ENCODE data around the gene ZBED4.
"Not testable (repeated sequence)": the region's sequence is repeated elsewhere in the genome, so short reads cannot be mapped to it uniquely, and the experiment has no call there.

Gene ZBED4

DNA sequence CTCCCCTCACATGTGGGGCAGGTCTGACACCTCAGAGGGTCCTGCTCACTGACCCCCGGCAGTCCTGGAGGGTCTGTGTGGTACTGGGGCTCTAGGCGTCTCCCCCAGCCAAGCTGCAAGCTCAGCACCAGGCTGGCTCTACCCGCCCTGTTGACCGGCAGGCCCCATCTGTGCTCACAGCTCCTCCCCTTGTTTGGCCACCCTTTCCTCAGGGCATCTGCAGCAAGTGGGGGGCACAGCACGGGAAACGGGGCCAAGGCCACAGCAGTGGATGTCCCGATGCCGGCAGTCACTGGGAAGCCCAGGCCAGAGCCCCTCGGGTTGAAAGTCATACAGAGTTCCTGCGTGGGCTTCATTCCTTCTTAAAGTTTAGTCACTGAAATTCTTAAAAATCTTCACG is 31.9 kb upstream of the ZBED4 start:
- H3K4me3 Mint-ChIP-seq, ATAC-seq, DNase-seq, H3K9me3 Mint-ChIP-seq, H3K27ac Mint-ChIP-seq, H3K27me3 Mint-ChIP-seq: not testable (repeated sequence)
- H3K36me3 Mint-ChIP-seq (ENCODE audit: low read depth): peaks cover 57% of the 10 kb centered on the region
- peaks cover 54% of the 10 kb centered on the region for H3K4me1 Mint-ChIP-seq

DNA sequence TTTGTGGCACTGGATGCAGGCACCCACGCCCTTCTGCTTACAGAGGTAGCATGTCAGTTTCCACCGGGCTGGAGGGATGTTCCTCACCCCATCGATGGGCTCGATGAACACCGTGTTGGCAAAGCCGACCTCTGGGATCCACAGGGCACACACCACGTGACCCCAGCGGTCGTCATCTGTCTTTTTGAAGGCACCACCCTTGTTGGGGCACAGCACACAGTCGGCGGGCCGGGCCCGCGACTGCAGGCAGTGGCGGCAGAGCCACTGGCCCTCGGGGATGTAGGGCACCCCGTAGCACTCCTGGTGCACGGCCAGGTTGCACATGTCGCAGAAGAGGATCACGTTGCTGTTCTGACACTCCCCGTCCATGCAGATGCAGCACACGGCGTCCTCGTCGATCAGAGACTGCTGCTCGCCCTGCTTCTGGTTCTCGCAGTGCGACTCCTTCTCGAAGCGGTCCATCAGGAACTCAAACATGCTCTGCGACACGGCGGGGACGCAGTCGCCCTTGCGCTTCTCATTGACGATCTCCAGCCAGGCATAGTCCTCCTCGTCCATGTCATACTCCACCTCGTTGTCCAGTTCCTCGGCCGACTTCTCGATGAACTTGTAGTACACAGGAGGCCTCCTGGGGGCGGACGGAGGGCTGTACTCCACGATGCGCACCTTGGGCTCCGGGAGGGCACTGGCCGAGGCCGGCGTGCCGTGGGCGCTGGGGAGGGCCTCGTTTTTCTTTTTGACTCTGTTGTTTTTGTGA is 30.2 kb upstream of the ZBED4 start:
- Mint-ChIP-seq H3K9me3 (no peaks in the 10 kb centered on the region), H3K27ac (no peak overlapping the region), H3K4me3 (no peak overlapping the region), H3K27me3 (no peaks in the 10 kb centered on the region), H3K4me1 (peaks cover 40% of the 10 kb centered on the region), H3K36me3 (ENCODE audit: low read depth) (peaks cover 42% of the 10 kb centered on the region)
- no peak for ATAC-seq
- DNase-seq: no peak

DNA sequence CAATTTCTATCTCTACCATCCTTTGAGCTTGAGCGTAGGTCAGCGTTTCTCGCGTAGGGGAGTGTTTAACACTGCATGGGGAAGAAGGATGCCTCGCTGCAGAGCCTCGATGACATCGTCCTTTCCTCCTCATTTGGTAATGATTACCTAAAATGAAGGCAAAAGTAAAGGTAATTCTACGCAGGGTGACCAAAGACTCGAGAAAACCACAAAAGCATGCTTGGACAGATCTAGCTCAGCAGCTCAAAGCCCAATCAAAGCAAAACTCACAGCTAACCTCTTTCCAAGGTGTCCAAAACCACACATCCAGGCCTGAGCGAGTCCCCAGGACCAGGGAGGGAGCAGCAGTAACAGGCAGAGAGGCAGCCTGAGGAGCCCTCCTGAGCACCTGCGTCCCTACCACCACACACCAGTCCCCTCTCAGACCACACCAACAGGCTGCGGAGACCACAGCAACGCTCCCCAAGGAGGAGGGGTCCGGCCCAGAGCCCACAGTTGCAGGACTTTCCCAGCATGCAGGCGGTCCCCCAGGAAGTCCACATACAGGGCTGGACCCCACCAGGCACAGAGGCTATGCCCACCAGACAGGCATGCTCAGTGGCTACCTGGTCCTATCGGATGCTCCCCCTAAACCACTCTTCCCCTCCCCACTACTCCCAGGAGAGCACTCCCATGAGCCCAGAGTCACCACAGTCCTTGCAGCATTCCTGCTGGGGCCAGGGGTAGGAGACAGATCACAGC is 29.3 kb upstream of the ZBED4 start:
- Mint-ChIP-seq H3K4me3 (no peak overlapping the region), H3K4me1 (peaks cover 44% of the 10 kb centered on the region), H3K36me3 (ENCODE audit: low read depth) (peaks cover 38% of the 10 kb centered on the region), H3K27me3 (no peaks in the 10 kb centered on the region), H3K27ac (peak overlapping the region; percentile 65), H3K9me3 (no peaks in the 10 kb centered on the region)
- ATAC-seq (no peak), DNase-seq (no peak)

DNA sequence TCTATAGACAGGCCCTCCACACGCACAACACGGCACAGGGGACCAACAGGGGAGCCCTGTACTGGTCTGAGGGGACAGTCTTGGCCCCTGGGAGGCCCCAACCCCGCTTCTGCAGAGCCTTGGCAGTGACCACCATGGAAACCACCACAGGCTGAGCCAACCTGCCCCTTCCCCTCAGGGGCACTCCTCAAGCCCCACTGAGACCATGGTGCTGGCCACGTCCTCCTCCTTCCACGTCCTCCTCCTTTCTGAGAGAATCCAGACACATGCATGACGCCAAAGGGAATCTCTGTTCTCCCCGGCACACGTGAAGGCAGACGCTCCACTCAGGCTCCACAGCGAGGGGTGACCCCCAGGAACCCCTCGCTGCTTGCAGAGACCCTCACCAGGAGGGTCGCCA is 28.7 kb upstream of the ZBED4 start:
- ATAC-seq: no peak
- Mint-ChIP-seq H3K4me1 (peaks cover 50% of the 10 kb centered on the region), H3K27me3 (no peaks in the 10 kb centered on the region), H3K9me3 (no peaks in the 10 kb centered on the region), H3K36me3 (ENCODE audit: low read depth) (peaks cover 38% of the 10 kb centered on the region), H3K4me3 (no peak overlapping the region), H3K27ac (no peak overlapping the region)
- no peak for DNase-seq

- H3K4me1 Mint-ChIP-seq: peaks cover 52% of the 10 kb centered on the region
- H3K36me3 Mint-ChIP-seq (ENCODE audit: low read depth): peaks cover 34% of the 10 kb centered on the region
- ATAC-seq: no peak
- H3K27me3 Mint-ChIP-seq: no peaks in the 10 kb centered on the region
- no peaks in the 10 kb centered on the region for H3K9me3 Mint-ChIP-seq
- H3K27ac Mint-ChIP-seq: peak overlapping the region; percentile 93
- no peak for DNase-seq
- peak overlapping the region; percentile 90 for H3K4me3 Mint-ChIP-seq
These were observed 28.2 kb upstream of the ZBED4 start for GRCh38 chr22:49825436-49825835.

- Mint-ChIP-seq H3K4me1 (peaks cover 53% of the 10 kb centered on the region), H3K4me3 (peak overlapping the region; percentile 90), H3K36me3 (ENCODE audit: low read depth) (peaks cover 29% of the 10 kb centered on the region), H3K27ac (peak overlapping the region; percentile 93), H3K27me3 (no peaks in the 10 kb centered on the region), H3K9me3 (no peaks in the 10 kb centered on the region)
- DNase-seq (peak; percentile 71), ATAC-seq (peak; percentile 82)
These were observed 27.6 kb upstream of the ZBED4 start for GRCh38 chr22:49825944-49826602.

DNA sequence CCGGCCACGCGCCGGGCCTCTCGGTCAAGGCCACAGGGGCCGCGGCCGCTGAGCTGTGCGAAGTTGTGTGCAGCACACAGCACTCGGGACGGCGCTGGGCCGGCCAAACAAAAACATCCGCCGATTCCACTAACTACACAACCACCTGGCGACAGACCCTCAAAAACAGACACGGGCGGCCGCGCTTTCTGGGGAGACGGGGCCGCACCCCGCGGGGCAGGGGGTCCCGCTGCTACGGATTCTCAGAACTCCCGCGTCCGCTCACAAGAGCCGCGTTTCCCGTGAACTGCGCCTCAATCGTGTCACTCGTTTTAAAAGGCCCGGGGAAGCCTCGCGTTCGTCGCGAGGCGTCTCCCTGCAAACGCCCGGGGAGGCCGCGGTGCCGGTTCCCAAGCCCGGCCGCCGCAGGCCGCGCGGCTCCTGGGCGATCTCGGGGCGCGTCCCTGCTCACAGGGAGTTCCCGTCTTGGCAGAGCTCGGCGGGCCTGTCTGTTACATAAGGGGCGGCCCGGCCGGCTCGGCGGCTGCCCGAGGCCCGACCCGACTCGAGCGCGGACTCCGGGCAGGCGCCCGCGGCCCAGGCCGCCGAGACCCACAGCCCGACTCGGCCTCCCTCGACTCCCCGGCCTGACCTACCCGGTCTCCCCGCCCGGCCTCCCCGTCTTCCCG is 26.9 kb upstream of the ZBED4 start:
- ATAC-seq (peak; percentile 5), DNase-seq (peak; percentile 37)
- Mint-ChIP-seq H3K4me3 (peak overlapping the region; percentile 90), H3K9me3 (no peaks in the 10 kb centered on the region), H3K27me3 (no peaks in the 10 kb centered on the region), H3K4me1 (peaks cover 52% of the 10 kb centered on the region), H3K36me3 (ENCODE audit: low read depth) (peaks cover 25% of the 10 kb centered on the region), H3K27ac (peak overlapping the region; percentile 93)

- peak overlapping the region; percentile 29 for H3K4me3 Mint-ChIP-seq
- peak; percentile 5 for ATAC-seq
- peaks cover 47% of the 10 kb centered on the region for H3K4me1 Mint-ChIP-seq
- no peak overlapping the region for H3K27ac Mint-ChIP-seq
- H3K27me3 Mint-ChIP-seq: no peaks in the 10 kb centered on the region
- no peaks in the 10 kb centered on the region for H3K9me3 Mint-ChIP-seq
- no peak for DNase-seq
- H3K36me3 Mint-ChIP-seq (ENCODE audit: low read depth): peaks cover 22% of the 10 kb centered on the region
These were observed 26.3 kb upstream of the ZBED4 start for GRCh38 chr22:49827271-49827852.

GRCh38 chr22:49827853-49828598 is 25.6 kb upstream of the ZBED4 start, which contains the start of gene BRD1:
BRD1 (minus strand) TSS chr22:49827873; CDS start chr22:49824317, 3,556 bp downstream.
- H3K4me1 Mint-ChIP-seq: peaks cover 47% of the 10 kb centered on the region
- H3K36me3 Mint-ChIP-seq (ENCODE audit: low read depth): peaks cover 19% of the 10 kb centered on the region
- no peaks in the 10 kb centered on the region for H3K9me3 Mint-ChIP-seq
- DNase-seq (peak; percentile 62), ATAC-seq (peak; percentile 60)
- peak within 1 kb of the TSS; percentile 90 for H3K4me3 Mint-ChIP-seq
- no peaks in the 10 kb centered on the region for H3K27me3 Mint-ChIP-seq
- H3K27ac Mint-ChIP-seq: peak within 1 kb of the TSS; percentile 93

- Mint-ChIP-seq H3K27ac (peak overlapping the region; percentile 39), H3K4me1 (peaks cover 50% of the 10 kb centered on the region), H3K27me3 (no peaks in the 10 kb centered on the region)
These were observed 25.1 kb upstream of the ZBED4 start for GRCh38 chr22:49828599-49828965.

DNA sequence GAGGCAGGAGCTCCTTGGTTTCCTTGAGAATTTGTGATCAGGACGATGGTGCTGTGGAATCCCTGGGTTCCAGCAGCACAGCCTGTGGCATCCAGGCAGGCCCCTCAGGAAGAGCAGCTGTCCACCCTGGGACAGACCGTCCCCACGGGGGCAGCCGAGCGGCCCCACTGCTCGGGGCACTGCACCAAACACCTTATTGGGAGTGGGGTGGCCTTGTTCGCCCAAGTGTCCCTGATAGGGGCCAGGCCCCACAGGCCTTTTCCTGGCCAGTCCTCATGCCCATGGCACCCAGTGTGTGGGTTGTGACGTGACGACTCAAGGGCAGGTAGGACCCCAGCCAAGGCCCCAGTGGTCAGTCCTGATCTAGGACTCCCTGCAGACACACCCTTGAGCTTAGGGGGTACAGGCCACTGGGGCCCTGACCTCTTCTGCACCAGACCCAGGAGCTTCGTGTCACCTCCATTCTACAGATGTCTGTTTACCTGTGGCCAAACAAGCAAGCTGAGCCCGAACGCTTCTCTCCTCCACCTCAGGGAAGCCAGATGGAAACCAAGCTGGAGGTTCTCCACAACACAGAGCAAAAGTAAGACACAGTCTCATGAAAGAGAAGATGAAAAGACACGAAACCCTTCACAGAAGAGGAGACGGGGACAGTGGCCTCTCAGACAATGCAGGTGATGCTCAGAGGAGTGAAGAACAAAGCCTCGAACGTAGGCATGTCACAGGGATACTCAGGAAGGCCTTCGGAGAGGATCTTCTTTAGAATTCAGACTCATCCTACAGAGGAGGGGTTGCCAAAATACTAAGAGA is 24.4 kb upstream of the ZBED4 start:
- ATAC-seq (no peak), DNase-seq (no peak)
- H3K4me1 Mint-ChIP-seq: peaks cover 50% of the 10 kb centered on the region
- H3K4me3 Mint-ChIP-seq: peak overlapping the region; percentile 34
- H3K27ac Mint-ChIP-seq: peak overlapping the region; percentile 57
- H3K9me3 Mint-ChIP-seq: no peaks in the 10 kb centered on the region
- H3K27me3 Mint-ChIP-seq: no peaks in the 10 kb centered on the region
- peaks cover 10% of the 10 kb centered on the region for H3K36me3 Mint-ChIP-seq (ENCODE audit: low read depth)

More at GRCh38 chr22:49828599-49828965, 25.1 kb upstream of the ZBED4 start:
- H3K9me3 Mint-ChIP-seq: no peaks in the 10 kb centered on the region
- H3K36me3 Mint-ChIP-seq (ENCODE audit: low read depth): peaks cover 16% of the 10 kb centered on the region
- DNase-seq (no peak), ATAC-seq (no peak)
- no peak overlapping the region for H3K4me3 Mint-ChIP-seq

- ATAC-seq: no peak
- no peak overlapping the region for H3K4me3 Mint-ChIP-seq
These were observed 20.2 kb upstream of the ZBED4 start for GRCh38 chr22:49833340-49834007.

More at GRCh38 chr22:49833340-49834007, 20.2 kb upstream of the ZBED4 start:
- no peaks in the 10 kb centered on the region for H3K36me3 Mint-ChIP-seq (ENCODE audit: low read depth)
- peaks cover 47% of the 10 kb centered on the region for H3K4me1 Mint-ChIP-seq
- no peak overlapping the region for H3K27ac Mint-ChIP-seq
- H3K27me3 Mint-ChIP-seq: no peaks in the 10 kb centered on the region
- no peak for DNase-seq
- H3K9me3 Mint-ChIP-seq: no peaks in the 10 kb centered on the region

Data from activated naive CD8-positive, alpha-beta T cell treated with anti-CD3 and anti-CD28 coated beads, Interleukin-2, amount 50 U/mL, for 24 hours (primary cell).